ENCODE measurements around the gene HBA2.
"Not testable (repeated sequence)": the region's sequence is repeated elsewhere in the genome, so short reads cannot be mapped to it uniquely, and the experiment has no call there.

Gene HBA2

DNA sequence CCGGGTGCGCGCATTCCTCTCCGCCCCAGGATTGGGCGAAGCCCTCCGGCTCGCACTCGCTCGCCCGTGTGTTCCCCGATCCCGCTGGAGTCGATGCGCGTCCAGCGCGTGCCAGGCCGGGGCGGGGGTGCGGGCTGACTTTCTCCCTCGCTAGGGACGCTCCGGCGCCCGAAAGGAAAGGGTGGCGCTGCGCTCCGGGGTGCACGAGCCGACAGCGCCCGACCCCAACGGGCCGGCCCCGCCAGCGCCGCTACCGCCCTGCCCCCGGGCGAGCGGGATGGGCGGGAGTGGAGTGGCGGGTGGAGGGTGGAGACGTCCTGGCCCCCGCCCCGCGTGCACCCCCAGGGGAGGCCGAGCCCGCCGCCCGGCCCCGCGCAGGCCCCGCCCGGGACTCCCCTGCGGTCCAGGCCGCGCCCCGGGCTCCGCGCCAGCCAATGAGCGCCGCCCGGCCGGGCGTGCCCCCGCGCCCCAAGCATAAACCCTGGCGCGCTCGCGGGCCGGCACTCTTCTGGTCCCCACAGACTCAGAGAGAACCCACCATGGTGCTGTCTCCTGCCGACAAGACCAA lies at the start of gene HBA2:
TSS of gene HBA2 (plus strand) at position 503 of the 568 bp plus-strand sequence. CDS start at position 540, 37 bp downstream.
- in situ Hi-C loops (cut with HindIII; ENCODE audit: low pct_unique_long_range_greater_than_20kb, low sequenced_read_pairs); DNase-seq (ENCODE audit: low read depth in 1 of 2, low spot score in 1 of 2): not testable (repeated sequence)

DNA sequence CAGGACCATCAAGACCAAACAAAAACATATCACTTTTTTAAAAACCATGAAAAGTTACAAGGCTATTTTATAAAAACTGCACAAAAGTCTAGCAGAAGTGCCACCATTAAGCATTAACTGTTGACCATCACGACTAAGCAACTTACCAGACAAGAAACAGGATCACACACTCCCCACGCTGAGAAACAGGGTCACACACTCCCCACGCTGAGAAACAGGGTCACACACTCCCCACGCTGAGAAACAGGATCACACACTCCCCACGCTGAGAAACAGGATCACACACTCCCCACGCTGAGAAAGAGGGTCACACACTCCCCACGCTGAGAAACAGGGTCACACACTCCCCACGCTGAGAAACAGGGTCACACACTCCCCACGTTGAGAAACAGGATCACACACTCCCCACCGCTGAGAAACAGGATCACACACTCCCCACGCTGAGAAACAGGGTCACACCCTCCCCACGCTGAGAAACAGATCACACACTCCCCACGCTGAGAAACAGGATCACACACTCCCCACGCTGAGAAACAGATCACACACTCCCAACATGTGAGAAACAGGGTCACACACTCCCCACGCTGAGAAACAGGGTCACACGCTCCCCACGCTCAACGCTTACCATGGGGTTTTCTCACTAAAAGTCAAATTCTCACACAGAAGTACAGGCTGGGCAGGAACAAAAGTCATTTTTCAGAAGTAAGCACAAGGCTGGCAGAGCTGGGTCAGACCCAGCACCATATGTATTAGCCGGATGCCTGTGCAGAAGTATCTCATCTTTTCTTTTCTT lies 48.9 kb upstream of the HBA2 start:
- DNase-seq (ENCODE audit: low read depth in 1 of 2, low spot score in 1 of 2); in situ Hi-C loops (cut with HindIII; ENCODE audit: low pct_unique_long_range_greater_than_20kb, low sequenced_read_pairs): not testable (repeated sequence)

DNA sequence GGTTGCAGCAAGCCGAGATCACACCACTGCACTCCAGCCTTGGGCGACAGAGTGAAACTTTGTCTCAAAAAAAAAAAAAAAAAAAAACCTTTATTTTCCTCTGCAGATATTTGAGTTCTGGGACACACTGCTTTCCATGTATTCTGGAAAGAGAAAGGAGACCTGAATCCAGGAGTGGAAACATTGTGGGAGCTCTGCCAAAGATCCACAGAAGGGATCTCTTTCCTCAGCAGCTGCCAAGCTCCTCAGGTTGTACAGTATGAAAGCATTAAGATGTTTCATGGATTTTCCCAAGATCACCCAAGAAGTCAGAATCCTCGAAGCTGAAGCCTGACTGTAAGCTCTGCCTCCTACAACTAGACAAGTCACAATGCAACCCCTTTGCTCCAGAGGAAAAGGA lies 47.7 kb upstream of the HBA2 start:
- no peak for DNase-seq (ENCODE audit: low read depth in 1 of 2, low spot score in 1 of 2)
- in situ Hi-C loops (cut with HindIII; ENCODE audit: low pct_unique_long_range_greater_than_20kb, low sequenced_read_pairs): no loop called here

GRCh38 chr16:129075-129474 lies 43.6 kb upstream of the HBA2 start:
- in situ Hi-C loops (cut with HindIII; ENCODE audit: low pct_unique_long_range_greater_than_20kb, low sequenced_read_pairs): no loop called here
- no peak for DNase-seq (ENCODE audit: low read depth in 1 of 2, low spot score in 1 of 2)
- TF ChIP-seq JUND (IDR thresholded peaks at IDR 0.05; ENCODE audit: low read depth): no peak

More for the DNA sequence above, 47.7 kb upstream of the HBA2 start:
- TF ChIP-seq JUND (IDR thresholded peaks at IDR 0.05; ENCODE audit: low read depth): no peak

GRCh38 chr16:130533-131173 lies 42.0 kb upstream of the HBA2 start:
- no peak for DNase-seq (ENCODE audit: low read depth in 1 of 2, low spot score in 1 of 2)
- in situ Hi-C loops (cut with HindIII; ENCODE audit: low pct_unique_long_range_greater_than_20kb, low sequenced_read_pairs): no loop called here
- TF ChIP-seq JUND (IDR thresholded peaks at IDR 0.05; ENCODE audit: low read depth): no peak

DNA sequence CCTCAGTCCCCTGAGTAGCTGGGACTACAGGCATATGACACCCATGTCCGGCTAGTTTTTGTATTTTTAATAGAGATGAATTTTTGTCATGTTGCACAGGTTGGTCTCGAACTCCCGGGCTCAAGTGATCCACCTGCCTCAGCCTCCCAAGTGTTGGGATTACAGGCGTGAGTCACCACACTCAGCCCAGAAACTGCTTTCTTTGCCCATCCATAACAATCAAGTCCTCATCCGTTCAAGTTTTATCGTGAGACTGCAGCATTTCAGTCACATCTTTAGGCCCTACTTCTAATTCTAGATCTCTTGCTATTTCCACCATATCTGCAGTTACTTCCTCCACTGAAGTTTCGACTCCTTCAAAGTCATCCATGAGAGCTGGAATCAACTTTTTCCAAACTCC lies 40.6 kb upstream of the HBA2 start:
- DNase-seq (ENCODE audit: low read depth in 1 of 2, low spot score in 1 of 2): no peak
- in situ Hi-C loops (cut with HindIII; ENCODE audit: low pct_unique_long_range_greater_than_20kb, low sequenced_read_pairs): no loop called here
- no peak for TF ChIP-seq JUND (IDR thresholded peaks at IDR 0.05; ENCODE audit: low read depth)

DNA sequence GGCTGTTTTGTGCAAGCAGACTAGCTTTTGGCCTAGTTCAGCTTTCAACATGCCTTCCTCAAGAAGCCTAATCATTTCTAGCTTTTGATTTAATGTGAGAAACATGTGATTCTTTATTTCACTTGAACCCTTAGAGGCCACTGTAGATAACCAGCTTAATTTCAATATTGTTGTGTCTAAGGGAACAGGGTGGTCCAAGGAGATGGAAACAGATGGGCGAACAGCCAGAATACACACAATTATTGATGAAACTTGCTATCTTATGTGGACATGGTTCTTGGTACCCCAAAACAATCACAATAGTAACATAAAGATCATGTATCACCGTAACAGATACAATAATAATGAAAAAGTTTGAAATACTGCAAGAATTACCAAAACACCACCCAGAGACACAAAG lies 39.0 kb upstream of the HBA2 start:
- no peak for DNase-seq (ENCODE audit: low read depth in 1 of 2, low spot score in 1 of 2)
- TF ChIP-seq JUND (IDR thresholded peaks at IDR 0.05; ENCODE audit: low read depth): no peak
- in situ Hi-C loops (cut with HindIII; ENCODE audit: low pct_unique_long_range_greater_than_20kb, low sequenced_read_pairs): no loop called here

- in situ Hi-C loops (cut with HindIII; ENCODE audit: low pct_unique_long_range_greater_than_20kb, low sequenced_read_pairs): no loop called here
- no peak for TF ChIP-seq JUND (IDR thresholded peaks at IDR 0.05; ENCODE audit: low read depth)
- peak in 1 of 2 experiments; percentile 33 for DNase-seq (ENCODE audit: low read depth in 1 of 2, low spot score in 1 of 2)
Observed at GRCh38 chr16:138049-138417, 34.6 kb upstream of the HBA2 start.

- in situ Hi-C loops (cut with HindIII; ENCODE audit: low pct_unique_long_range_greater_than_20kb, low sequenced_read_pairs): no loop called here
- no peak for DNase-seq (ENCODE audit: low read depth in 1 of 2, low spot score in 1 of 2)
- no peak for TF ChIP-seq JUND (IDR thresholded peaks at IDR 0.05; ENCODE audit: low read depth)
Observed at GRCh38 chr16:140175-140857, 32.4 kb upstream of the HBA2 start.

- no peak for TF ChIP-seq JUND (IDR thresholded peaks at IDR 0.05; ENCODE audit: low read depth)
- DNase-seq (ENCODE audit: low read depth in 1 of 2, low spot score in 1 of 2): no peak
- in situ Hi-C loops (cut with HindIII; ENCODE audit: low pct_unique_long_range_greater_than_20kb, low sequenced_read_pairs): no loop called here
Observed at GRCh38 chr16:142405-142967, 30.2 kb upstream of the HBA2 start.

GRCh38 chr16:143047-143446 lies 29.6 kb upstream of the HBA2 start:
- in situ Hi-C loops (cut with HindIII; ENCODE audit: low pct_unique_long_range_greater_than_20kb, low sequenced_read_pairs): no loop called here
- DNase-seq (ENCODE audit: low read depth in 1 of 2, low spot score in 1 of 2): no peak
- TF ChIP-seq JUND (IDR thresholded peaks at IDR 0.05; ENCODE audit: low read depth): no peak

DNA sequence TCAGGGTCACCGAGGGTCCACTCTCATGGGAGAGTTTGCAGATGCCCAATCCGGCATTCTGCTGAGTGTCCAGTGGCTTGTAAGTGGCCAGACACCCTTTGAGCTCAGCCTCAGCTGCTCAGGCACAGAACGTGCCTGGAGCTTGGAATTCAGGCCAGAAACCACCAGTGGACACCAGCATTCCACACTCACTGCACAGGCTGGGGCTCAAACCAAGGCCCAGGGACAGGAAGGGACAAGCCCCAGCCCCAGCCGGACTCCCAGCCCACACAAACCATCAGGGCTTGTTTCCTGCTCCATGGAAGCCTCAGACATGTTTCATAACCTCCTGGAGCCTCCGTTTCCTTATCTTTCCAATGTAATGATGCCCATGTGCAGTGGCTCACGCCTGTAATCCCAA lies 29.2 kb upstream of the HBA2 start:
- DNase-seq (ENCODE audit: low read depth in 1 of 2, low spot score in 1 of 2): no peak
- no peak for TF ChIP-seq JUND (IDR thresholded peaks at IDR 0.05; ENCODE audit: low read depth)
- in situ Hi-C loops (cut with HindIII; ENCODE audit: low pct_unique_long_range_greater_than_20kb, low sequenced_read_pairs): no loop called here

All from T47D (cell line).